G401 (cell line): Measurements from ENCODE around the gene GSTM4. TPM values are rescaled to one million over a fixed set of nuclear protein-coding genes. Genes with fewer than 3 reads are reported as not detected.

Source experiments
- DNase-seq: peaks from one replicate; pipeline ENCODE4 v3.0.0-alpha.2; 2015; ENCODE audit warnings: low spot score
- in situ Hi-C: cut with HindIII; loops from 2 replicates; pipeline ENCODE4 v1.10.0; 2016; ENCODE audit warnings: low sequenced_read_pairs, mixed read lengths
- total RNA-seq: library from RNA; depleted of rRNA; stranded (reverse); fragments of >200 nt; shearing (Covaris generic); gene quantifications from 2 replicates; pipeline ENCODE4 v1.2.3, GENCODE V29; 2014; rRNA removed

Gene GSTM4
- 18.7 and 24.5 TPM in 2 replicates for total RNA-seq

DNA sequence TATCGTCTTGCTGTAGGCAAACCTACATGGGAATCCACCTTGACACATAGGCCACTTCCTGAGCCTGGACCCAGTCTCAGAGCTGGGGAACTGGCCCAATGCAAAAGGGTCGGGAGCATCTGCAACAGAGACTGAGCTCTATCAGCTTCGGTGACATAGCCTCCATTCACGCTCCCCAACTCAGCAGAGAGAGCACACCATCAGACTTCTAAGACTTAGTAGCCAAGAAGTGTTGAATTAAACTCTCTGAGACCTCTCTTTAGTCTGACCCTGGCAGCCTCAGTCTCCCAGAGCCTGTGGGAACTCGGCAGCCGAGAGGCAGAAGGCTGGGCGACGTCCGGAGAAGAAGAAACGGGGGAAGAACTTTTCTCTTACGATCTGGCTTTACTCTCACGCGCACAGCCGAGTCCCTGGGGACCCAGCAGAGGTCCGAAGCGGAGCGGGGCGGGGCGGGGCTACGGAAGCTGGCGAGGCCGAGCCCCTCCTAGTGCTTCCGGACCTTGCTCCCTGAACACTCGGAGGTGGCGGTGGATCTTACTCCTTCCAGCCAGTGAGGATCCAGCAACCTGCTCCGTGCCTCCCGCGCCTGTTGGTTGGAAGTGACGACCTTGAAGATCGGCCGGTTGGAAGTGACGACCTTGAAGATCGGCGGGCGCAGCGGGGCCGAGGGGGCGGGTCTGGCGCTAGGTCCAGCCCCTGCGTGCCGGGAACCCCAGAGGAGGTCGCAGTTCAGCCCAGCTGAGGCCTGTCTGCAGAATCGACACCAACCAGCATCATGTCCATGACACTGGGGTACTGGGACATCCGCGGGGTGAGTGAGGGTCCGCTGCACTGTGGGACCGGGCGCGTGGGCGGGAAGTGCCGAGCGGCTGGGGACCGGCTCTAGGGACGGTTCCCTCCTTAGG lies at the start of gene GSTM4:
Gene GSTM4, plus strand, starts transcription at position 485 of the 905 bp plus-strand sequence. Its CDS starts 291 bp downstream, at position 776.
- in situ Hi-C loops, result no loop called here
- peak; percentile 76 for DNase-seq

DNA sequence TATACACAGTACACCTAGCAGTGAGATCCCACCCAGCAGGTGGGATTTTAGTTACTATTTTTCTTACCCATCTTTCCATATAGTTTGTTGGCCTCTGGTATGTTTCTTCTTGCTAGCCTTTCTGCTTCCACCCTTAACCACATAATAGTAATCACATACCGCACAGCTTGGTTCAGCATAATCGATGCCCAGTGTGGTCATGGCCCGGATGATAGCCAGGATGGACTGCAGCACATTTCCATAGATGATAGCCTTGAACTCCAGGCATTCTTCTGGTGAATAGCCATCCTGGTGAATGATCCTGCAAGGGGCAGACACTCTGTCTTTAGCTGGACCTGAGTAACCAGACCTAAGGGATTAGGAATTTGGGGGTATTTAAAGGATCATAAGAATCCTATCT lies 46.0 kb upstream of the GSTM4 start:
- no peak for DNase-seq
- in situ Hi-C loops, result no loop called here

DNA sequence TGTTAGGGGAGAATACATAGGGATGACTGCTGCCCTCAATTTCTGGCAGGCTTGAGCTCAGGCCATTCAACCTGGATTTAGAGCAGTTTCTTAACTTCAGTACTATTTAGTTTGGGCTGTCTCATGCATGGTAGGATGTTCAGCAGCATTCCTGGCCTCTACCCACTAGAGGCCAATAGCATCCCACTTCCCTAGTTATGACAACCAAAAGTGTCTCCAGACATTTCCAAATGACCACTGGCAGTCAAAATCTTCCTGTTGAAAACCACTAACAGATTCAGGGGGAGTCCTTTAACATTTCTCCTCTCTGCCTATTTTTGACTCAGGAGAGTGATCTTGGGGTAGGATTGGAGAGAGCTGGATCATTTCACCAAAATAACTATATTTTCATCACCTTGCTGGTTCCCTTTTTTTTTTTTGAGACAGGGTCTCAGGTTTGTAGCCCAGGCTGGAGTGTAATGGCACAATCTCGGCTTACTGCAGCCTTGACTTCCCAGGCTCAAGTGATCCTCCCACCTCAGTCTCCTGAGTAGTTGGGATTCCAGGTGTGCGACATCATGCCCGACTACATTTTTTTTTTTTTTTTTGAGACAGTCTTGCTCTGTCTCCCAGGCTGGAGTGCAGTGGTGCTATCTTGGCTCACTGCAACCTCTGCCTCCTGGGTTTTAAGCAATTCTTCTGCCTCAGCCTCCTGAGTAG lies 45.1 kb upstream of the GSTM4 start:
- DNase-seq, result no peak
- in situ Hi-C loops, result no loop called here

GRCh38 chr1:109611308-109611990 lies 44.5 kb upstream of the GSTM4 start:
- in situ Hi-C loops, result no loop called here
- no peak for DNase-seq

DNA sequence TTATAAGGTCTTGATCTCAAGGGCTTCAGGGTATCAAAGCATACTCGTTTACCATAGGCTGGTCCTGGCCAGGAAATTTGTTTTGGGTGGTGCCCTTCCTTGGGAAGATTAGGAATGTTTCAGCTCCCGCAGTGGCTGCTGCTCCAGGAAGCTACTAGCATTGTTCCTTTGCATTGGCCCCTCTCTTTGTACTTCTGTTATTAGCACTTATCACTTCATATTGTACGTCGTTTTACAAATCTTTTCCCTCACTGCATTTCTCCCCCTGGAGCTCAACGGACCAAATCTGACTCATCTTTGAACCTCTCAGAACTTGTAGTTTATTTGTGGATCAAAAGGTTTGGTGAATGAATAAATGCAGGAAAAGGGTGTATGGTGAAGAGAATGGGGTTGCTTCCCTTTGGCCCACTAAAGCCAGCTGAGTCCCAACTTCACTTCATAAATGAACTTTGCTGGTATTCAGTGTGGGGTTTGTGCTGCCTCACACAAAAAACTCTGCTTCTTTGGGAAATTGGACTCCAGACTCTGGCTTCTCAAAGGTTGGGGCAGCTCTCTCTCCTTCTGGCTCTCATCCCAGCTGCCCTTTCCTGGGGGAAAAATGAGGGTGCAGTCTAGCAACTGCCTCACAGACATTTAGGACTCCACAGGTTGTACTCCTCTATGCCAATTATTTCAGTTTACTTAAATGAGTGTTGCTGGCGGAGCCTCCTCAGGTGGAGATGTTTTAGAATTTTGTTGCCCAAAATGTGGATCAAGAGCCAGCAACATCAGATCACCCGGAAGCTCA lies 42.3 kb upstream of the GSTM4 start:
- in situ Hi-C loops, result no loop called here
- DNase-seq, result no peak

DNA sequence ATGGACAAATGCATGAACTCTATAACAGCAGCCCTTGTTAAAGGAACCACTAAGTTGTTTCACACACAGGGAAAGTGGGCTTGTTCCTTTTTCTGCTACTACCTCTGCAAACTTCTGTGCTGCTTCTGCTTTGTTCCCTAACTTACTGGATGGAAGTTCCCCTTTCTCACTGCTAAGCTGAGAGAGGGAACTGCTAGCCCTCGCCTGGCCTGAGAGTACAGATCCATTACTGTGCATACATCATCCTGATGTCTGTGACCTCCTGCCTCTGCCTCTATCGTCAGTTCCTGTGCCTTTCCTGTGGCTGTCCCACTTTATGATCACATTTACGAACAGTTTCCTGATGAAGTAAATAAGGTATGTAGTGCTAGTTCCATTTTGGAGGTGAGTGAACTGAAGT lies 40.0 kb upstream of the GSTM4 start:
- in situ Hi-C loops, result no loop called here
- DNase-seq, result no peak

DNA sequence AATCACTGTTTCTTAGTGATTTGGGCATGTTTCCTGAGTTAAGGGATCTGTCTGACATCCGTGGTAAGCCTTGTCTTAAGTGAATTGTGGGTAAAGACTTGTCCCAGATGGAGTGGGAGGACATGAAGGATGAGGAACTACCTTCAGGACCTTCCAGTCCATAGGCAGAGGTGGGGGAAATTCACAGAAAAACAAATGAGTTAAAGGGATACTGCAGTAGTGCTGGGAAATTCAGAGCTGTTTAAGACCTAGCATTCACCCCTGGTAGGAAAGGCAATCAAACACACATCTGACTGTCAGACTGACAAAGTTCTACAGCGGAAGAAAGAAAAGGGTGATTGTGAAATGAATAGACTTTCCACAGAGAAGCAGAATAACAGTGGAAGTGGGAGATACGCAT lies 39.5 kb upstream of the GSTM4 start:
- in situ Hi-C loops, result no loop called here

DNA sequence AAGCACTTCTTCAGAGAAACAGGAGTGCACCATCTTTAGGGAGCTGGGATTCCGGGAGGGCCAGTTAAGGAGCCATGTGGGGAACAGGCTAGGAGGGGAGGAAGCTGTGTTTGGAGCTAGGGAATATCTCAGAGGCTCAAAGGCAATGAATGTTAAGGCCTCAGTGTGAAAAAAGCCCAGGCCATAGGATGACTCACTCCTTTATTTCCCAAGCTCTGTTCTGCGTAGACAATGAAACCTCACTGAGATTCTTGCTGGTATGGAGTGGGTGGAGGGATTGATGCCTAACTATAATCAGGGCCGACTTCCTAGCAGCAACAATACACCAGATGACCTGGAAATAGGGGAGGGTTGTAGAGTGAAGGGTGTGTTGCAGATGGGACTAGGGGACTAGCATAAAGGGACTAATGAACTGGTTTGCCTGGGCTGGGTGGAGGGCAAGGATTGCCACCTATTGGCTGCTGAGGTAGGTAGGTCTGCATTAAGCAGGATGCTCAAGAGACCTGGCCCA lies 38.6 kb upstream of the GSTM4 start:
- in situ Hi-C loops, result no loop called here
- DNase-seq, result no peak

More for the DNA sequence above, 39.5 kb upstream of the GSTM4 start:
- no peak for DNase-seq

DNA sequence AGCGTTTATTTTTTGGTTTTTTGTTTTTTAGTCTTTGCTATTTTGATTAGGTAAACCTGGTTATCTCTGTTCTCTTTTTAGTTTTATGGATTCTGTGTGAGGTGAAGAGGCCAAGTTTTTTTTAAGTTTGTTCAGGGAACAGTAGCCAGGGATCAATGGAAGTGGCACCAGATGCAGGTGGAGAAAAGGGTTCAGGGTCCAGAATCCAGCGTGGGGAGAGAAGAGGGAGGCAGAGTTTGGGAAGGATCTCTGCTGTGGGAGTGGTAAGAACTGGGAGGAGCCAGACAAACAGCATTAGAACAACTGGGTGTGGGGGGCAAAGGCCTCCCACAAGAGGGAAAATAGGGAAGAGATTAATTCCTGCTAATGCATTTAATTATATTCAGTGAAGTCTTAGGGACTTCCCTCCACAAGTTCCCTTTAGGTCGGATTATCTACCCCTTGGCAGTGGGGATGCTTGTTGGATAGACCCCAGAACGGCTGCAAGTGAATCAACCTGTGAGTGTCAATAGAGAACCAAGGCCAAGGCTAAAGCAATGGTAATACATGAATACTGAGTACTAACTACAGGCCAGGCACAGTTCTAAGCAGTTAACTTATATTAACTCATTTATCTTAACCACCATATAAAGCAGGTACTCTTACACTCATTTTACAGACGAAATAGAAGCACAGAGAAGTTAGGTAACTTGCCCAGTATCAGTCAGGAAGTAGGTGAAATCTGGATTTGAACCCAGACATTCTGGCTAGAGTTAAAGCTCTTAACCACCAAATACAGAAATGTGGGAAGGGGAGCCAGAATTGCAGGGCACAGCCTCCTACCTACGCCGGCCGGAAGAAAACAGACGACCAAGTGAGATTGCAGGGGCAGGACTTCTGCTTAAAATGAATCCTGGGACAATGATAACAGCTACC lies 37.0 kb upstream of the GSTM4 start:
- no peak for DNase-seq
- in situ Hi-C loops, result no loop called here

- DNase-seq, result peak; percentile 33
- in situ Hi-C loops, result no loop called here
These were observed 36.1 kb upstream of the GSTM4 start, which contains the start of the genes AMPD2 and GNAT2 for GRCh38 chr1:109619576-109620400. AMPD2 (plus strand) TSS chr1:109619837; CDS start chr1:109621176, 1,339 bp downstream. GNAT2 (minus strand) TSS chr1:109619616; CDS start chr1:109612870, 6,746 bp downstream.

DNA sequence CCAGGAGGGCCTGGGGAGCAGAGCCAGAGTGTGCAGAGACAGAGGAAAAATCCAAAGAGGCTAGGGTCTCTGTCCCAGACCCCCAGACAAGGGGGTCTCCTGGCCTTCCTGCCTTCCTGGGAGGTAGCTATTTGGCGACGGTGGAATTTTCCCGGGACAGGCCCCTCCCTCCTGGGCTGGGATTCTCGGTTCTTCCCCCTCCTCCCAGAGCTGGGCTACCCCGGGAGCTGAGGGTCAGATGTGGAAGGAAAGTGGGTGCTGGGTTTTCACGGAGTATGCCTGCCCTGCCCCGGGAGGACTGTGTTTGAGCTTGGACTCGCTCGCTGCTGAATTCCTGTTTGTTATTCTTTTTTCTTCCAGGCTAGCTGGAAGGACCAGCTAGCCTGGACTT lies 35.5 kb upstream of the GSTM4 start:
- DNase-seq, result peak; percentile 57
- in situ Hi-C loops, result no loop called here

DNA sequence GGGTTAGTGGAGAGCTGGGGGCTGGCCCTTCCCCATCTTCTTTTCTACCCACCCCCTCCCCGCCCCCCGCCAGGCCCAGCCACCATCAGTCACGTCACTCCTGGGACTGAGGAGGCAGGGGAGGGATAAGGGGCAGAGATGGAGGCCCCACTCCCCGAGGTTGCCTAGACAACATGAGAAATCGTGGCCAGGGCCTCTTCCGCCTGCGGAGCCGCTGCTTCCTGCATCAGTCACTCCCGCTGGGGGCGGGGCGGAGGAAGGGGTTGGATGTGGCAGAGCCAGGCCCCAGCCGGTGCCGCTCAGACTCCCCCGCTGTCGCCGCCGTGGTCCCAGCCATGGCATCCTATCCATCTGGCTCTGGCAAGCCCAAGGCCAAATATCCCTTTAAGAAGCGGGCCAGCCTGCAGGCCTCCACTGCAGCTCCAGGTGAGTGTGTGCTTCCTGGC lies 35.0 kb upstream of the GSTM4 start:
- in situ Hi-C loops, result no loop called here
- peak; percentile 92 for DNase-seq

DNA sequence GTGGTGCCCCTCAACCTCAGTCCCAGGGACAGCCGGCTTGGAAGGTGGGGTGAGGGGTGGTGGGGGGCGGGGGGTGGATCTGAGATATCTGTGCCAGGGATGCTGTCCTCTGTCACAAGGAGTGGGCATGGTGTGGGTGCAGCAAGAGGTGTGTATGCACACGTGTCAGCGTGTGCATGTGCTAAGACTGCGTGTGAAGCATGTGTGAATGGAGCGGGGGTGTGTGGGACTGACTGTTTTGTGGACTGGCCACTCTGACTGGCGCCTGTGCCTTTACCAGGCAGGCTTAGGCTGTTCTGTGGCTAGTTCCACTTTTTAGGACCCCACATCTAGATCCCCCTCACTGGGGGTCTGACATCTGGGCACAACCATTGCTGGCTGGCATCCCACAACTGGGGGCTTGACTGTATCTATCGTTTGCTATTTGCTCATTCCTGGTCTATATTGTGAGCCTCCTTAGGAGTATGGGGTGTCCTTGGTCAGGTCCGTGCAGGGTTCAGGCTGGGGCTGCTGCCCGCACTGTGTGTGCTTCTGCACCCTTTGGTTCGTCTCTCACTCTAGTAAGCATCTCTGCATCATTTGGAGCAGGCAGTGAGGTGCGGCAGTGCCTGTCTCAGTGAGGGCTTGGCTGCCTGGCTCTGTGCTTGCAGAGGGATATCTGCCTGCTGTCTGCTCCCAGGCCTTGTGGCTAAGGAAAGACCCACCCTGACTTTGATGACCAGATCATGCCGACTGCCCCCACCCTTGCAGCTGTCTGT lies 34.3 kb upstream of the GSTM4 start:
- in situ Hi-C loops, result no loop called here
- DNase-seq, result peak; percentile 46

- DNase-seq, result no peak
- in situ Hi-C loops, result no loop called here
These were observed 33.6 kb upstream of the GSTM4 start for GRCh38 chr1:109622137-109622892.

- in situ Hi-C loops, result no loop called here
- no peak for DNase-seq
These were observed 33.0 kb upstream of the GSTM4 start for GRCh38 chr1:109622895-109623294.
